GM13976 (cell line): ENCODE results near the gene ANKUB1.
A peak's percentile ranks its signal among the peaks of the same experiment; 100 is the strongest.

Experiments used
- DNase-seq: peaks from one replicate; pipeline ENCODE4 v3.0.0; 2012; ENCODE audit warnings: low spot score
- CTCF ChIP-seq: IDR thresholded peaks from 2 replicates; pipeline ENCODE4 v1.5.1; 2012; ENCODE audit warnings: borderline replicate concordance, mild to moderate bottlenecking; ENCODE audit not compliant: insufficient read depth; ENCODE audit errors: extremely low read depth, missing control alignments, control extremely low read depth
- in situ Hi-C: fragments of 300-500 bp; cut with MboI; formaldehyde crosslinking; loops from one replicate; pipeline ENCODE4 v1.12.0; 2022; ENCODE audit warnings: low sequenced_read_pairs, mixed read lengths, inconsistent platforms; ENCODE audit not compliant: unreplicated experiment

ANKUB1 gene

GRCh38 chr3:149726716-149727407 lies 65.5 kb downstream of the ANKUB1 start:
- DNase-seq = peak; percentile 35
- no peak for TF ChIP-seq CTCF
- in situ Hi-C loops = no loop called here

- in situ Hi-C loops = no loop called here
- no peak for DNase-seq
- TF ChIP-seq CTCF = no peak
These were observed 68.6 kb downstream of the ANKUB1 start for GRCh38 chr3:149723781-149724180.

GRCh38 chr3:149720918-149721317 lies 71.4 kb downstream of the ANKUB1 start:
- in situ Hi-C loops = no loop called here
- no peak for TF ChIP-seq CTCF

GRCh38 chr3:149717391-149718056 lies 74.8 kb downstream of the ANKUB1 start:
- peak; percentile 53 for DNase-seq
- TF ChIP-seq CTCF = peak; percentile 55
- in situ Hi-C loops = loop anchor here (10.0 kb wide), 1 partner anchor 153 kb away; no protein-coding TSS in a partner anchor

More at GRCh38 chr3:149720918-149721317, 71.4 kb downstream of the ANKUB1 start:
- no peak for DNase-seq

- no peak for TF ChIP-seq CTCF
- DNase-seq = no peak
- in situ Hi-C loops = loop anchor here (10.0 kb wide), 1 partner anchor 152 kb away; no protein-coding TSS in a partner anchor
These were observed 75.4 kb downstream of the ANKUB1 start for GRCh38 chr3:149716984-149717383.

GRCh38 chr3:149715247-149715646 lies 77.1 kb downstream of the ANKUB1 start:
- DNase-seq = no peak
- TF ChIP-seq CTCF = no peak
- in situ Hi-C loops = loop anchor here (10.0 kb wide), 1 partner anchor 150 kb away; no protein-coding TSS in a partner anchor
